Measurements from ENCODE around the gene B3GNT9.

DNA sequence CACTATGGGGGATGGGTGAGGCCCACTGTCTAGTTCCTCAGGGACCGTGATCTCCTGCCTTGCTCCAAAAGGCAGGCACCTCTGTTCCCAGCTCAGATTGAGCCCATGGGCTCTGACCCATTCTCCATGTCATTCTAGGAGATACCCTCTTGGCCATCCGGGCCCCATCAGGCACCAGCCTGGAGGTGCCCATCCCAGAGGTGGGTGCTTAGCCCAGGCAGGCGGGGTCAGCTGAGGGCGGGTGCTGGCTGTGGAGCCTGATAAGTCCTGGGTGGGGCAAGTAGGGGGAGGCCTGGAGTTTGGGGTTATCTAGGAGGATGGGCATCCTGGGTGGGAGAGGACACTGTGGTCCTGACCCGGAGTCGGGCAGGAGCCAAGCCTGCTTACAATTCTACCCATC is 43.5 kb upstream of the B3GNT9 start:
- TF ChIP-seq, protein P1, sequence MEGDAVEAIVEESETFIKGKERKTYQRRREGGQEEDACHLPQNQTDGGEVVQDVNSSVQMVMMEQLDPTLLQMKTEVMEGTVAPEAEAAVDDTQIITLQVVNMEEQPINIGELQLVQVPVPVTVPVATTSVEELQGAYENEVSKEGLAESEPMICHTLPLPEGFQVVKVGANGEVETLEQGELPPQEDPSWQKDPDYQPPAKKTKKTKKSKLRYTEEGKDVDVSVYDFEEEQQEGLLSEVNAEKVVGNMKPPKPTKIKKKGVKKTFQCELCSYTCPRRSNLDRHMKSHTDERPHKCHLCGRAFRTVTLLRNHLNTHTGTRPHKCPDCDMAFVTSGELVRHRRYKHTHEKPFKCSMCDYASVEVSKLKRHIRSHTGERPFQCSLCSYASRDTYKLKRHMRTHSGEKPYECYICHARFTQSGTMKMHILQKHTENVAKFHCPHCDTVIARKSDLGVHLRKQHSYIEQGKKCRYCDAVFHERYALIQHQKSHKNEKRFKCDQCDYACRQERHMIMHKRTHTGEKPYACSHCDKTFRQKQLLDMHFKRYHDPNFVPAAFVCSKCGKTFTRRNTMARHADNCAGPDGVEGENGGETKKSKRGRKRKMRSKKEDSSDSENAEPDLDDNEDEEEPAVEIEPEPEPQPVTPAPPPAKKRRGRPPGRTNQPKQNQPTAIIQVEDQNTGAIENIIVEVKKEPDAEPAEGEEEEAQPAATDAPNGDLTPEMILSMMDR (IDR thresholded peaks at IDR 0.05), result no peak
- no peak for TF ChIP-seq POLR2A (IDR thresholded peaks at IDR 0.05)
- no peak for TF ChIP-seq EP300 (IDR thresholded peaks at IDR 0.05)
